ENCODE measurements around the gene TMEM186. TPM values are rescaled to one million over a fixed set of nuclear protein-coding genes. Genes with fewer than 3 reads are reported as not detected.

The TMEM186 gene
- polyA plus RNA-seq, 3 donors, result 3.8 to 4.5 (median 4.4) TPM

DNA sequence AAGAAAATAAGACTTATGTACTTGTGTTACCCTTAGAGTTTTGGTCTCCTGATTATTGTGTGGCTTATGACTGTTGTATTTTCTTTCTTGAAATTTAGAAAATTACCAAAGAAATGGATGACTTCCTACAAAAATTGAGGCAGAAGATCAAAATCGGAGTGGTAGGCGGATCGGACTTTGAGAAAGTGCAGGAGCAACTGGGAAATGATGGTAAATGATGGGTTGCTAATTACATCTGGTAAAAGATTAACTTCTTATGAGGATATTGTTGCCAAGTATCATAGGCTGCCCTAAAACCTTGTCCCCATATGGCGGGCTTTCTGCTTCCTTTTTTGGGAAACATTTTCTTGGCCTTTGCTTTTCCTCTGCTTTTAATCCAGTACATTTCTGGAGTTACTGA lies 4.3 kb upstream of the TMEM186 start:
- Mint-ChIP-seq H3K9me3 (no peaks in the 10 kb centered on the region), H3K27me3 (ENCODE audit: low read depth in 3 of 3) (no peaks in the 10 kb centered on the region), H3K27ac (peak overlapping the region in 1 of 7 donors; percentile 59), H3K4me3 (no peak overlapping the region), H3K4me1 (peaks cover 23% of the 10 kb centered on the region), H3K36me3 (peaks cover 45 to 57% of the 10 kb centered on the region in 2 donors)
- DNase-seq, result no peak
- Histone ChIP-seq H3K4me2 (replicated peaks; ENCODE audit: extremely low read depth, low read length, poor library complexity, severe bottlenecking) (no peak overlapping the region), H2AFZ (ENCODE audit: insufficient read depth, low read depth, low read length, poor library complexity, severe bottlenecking) (no peak overlapping the region), H3K9ac (ENCODE audit: insufficient read depth, low read length, poor library complexity, severe bottlenecking) (no peak overlapping the region), H3K27ac (ENCODE audit: low read depth in 1 of 2, low read length in 2 of 2) (no peak overlapping the region), H4K20me1 (ENCODE audit: insufficient read depth, low read length) (peaks cover 32% of the 10 kb centered on the region), H3K27me3 (ENCODE audit: control insufficient read depth in 2 of 2, insufficient read depth in 2 of 2, low read length in 2 of 2) (no peaks in the 10 kb centered on the region), H3K9me3 (replicated peaks in 1 of 2; ENCODE audit: control insufficient read depth in 1 of 2, insufficient read depth in 1 of 2, low read length in 2 of 2) (no peaks in the 10 kb centered on the region), H3K4me3 (replicated peaks in 1 of 3; ENCODE audit: low read depth in 2 of 3, low read length in 3 of 3) (no peak overlapping the region), H3K79me2 (ENCODE audit: insufficient read depth, low read length) (peaks cover 70% of the 10 kb centered on the region), H3K36me3 (replicated peaks in 1 of 2; ENCODE audit: control insufficient read depth in 1 of 2, insufficient read depth in 2 of 2, low read length in 2 of 2) (peaks cover 48 to 58% of the 10 kb centered on the region in 2 donors), H3K4me1 (ENCODE audit: control insufficient read depth in 1 of 2, insufficient read depth in 2 of 2, low read length in 2 of 2) (peaks cover 25 to 29% of the 10 kb centered on the region in 2 donors)
- intact Hi-C loops (cut with micrococcal nuclease), result no loop called here
- no CpG with 5 or more reads among the region's 4 CpGs for WGBS (ENCODE audit: insufficient coverage)
- TF ChIP-seq CTCF (IDR thresholded peaks at IDR 0.05), result no peak

- Histone ChIP-seq H3K4me1 (ENCODE audit: control insufficient read depth in 1 of 2, insufficient read depth in 2 of 2, low read length in 2 of 2) (peaks cover 29 to 37% of the 10 kb centered on the region in 2 donors), H3K36me3 (replicated peaks in 1 of 2; ENCODE audit: control insufficient read depth in 1 of 2, insufficient read depth in 2 of 2, low read length in 2 of 2) (peaks cover 22 to 45% of the 10 kb centered on the region in 2 donors), H4K20me1 (ENCODE audit: insufficient read depth, low read length) (peaks cover 26% of the 10 kb centered on the region), H3K27ac (ENCODE audit: low read depth in 1 of 2, low read length in 2 of 2) (peak overlapping the region in 1 of 2 donors; percentile 89), H3K9me3 (replicated peaks in 1 of 2; ENCODE audit: control insufficient read depth in 1 of 2, insufficient read depth in 1 of 2, low read length in 2 of 2) (no peaks in the 10 kb centered on the region), H2AFZ (ENCODE audit: insufficient read depth, low read depth, low read length, poor library complexity, severe bottlenecking) (peak overlapping the region; percentile 95), H3K79me2 (ENCODE audit: insufficient read depth, low read length) (peaks cover 77% of the 10 kb centered on the region), H3K9ac (ENCODE audit: insufficient read depth, low read length, poor library complexity, severe bottlenecking) (peak overlapping the region; percentile 86), H3K4me3 (replicated peaks in 1 of 3; ENCODE audit: low read depth in 2 of 3, low read length in 3 of 3) (peak overlapping the region; percentile 65 to 91 (median 71)), H3K27me3 (ENCODE audit: control insufficient read depth in 2 of 2, insufficient read depth in 2 of 2, low read length in 2 of 2) (no peaks in the 10 kb centered on the region), H3K4me2 (replicated peaks; ENCODE audit: extremely low read depth, low read length, poor library complexity, severe bottlenecking) (peak overlapping the region; percentile 83)
- 63% methylated on average over 3 of the region's 7 CpGs for WGBS (ENCODE audit: insufficient coverage)
- intact Hi-C loops (cut with micrococcal nuclease), result loop anchor here in 1 of 2 donors (5.0 to 10.0 kb wide), 3 partner anchors 69 to 166 kb away; partner anchors contain the start of genes ABAT and CARHSP1
- no peak for TF ChIP-seq CTCF (IDR thresholded peaks at IDR 0.05)
- Mint-ChIP-seq H3K27ac (peak overlapping the region; percentile 81 to 98 (median 90)), H3K27me3 (ENCODE audit: low read depth in 3 of 3) (no peaks in the 10 kb centered on the region), H3K9me3 (no peaks in the 10 kb centered on the region), H3K4me3 (peak overlapping the region; percentile 96 to 98), H3K4me1 (peaks cover 31% of the 10 kb centered on the region), H3K36me3 (peaks cover 25 to 34% of the 10 kb centered on the region in 2 donors)
- no peak for DNase-seq
Observed at GRCh38 chr16:8798535-8799157, 1.2 kb upstream of the TMEM186 start.
